Epithelial cell of esophagus (primary cell): ENCODE results near the gene AQP10.
"Not testable (repeated sequence)": the region's sequence is repeated elsewhere in the genome, so short reads cannot be mapped to it uniquely, and the experiment has no call there.

Experiments
- DNase-seq: peaks from one replicate; pipeline ENCODE4 v3.0.0; 2010; ENCODE audit warnings: low read depth
- H3K4me3 ChIP-seq: 2 replicates; pipeline ENCODE4 v1.5.1; 2011; ENCODE audit warnings: mild to moderate bottlenecking, low read length, control low read depth
- TF ChIP-seq, protein P1 (sequence below): IDR thresholded peaks from 2 replicates; pipeline ENCODE4 v1.5.1; 2011; ENCODE audit warnings: low read depth, mild to moderate bottlenecking, low read length, control low read depth, inconsistent platforms; ENCODE audit not compliant: insufficient read depth; ENCODE audit errors: missing control alignments

AQP10 gene

GRCh38 chr1:154334079-154335024 is 13.5 kb downstream of the AQP10 start:
- no peak for DNase-seq
- H3K4me3 ChIP-seq, result no peak overlapping the region
- TF ChIP-seq, protein P1, sequence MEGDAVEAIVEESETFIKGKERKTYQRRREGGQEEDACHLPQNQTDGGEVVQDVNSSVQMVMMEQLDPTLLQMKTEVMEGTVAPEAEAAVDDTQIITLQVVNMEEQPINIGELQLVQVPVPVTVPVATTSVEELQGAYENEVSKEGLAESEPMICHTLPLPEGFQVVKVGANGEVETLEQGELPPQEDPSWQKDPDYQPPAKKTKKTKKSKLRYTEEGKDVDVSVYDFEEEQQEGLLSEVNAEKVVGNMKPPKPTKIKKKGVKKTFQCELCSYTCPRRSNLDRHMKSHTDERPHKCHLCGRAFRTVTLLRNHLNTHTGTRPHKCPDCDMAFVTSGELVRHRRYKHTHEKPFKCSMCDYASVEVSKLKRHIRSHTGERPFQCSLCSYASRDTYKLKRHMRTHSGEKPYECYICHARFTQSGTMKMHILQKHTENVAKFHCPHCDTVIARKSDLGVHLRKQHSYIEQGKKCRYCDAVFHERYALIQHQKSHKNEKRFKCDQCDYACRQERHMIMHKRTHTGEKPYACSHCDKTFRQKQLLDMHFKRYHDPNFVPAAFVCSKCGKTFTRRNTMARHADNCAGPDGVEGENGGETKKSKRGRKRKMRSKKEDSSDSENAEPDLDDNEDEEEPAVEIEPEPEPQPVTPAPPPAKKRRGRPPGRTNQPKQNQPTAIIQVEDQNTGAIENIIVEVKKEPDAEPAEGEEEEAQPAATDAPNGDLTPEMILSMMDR, result no peak

- H3K4me3 ChIP-seq, result no peak overlapping the region
- TF ChIP-seq, protein P1, result peak; percentile 84
- peak; percentile 84 for DNase-seq
Measured at GRCh38 chr1:154335025-154335714, 14.3 kb downstream of the AQP10 start.

DNA sequence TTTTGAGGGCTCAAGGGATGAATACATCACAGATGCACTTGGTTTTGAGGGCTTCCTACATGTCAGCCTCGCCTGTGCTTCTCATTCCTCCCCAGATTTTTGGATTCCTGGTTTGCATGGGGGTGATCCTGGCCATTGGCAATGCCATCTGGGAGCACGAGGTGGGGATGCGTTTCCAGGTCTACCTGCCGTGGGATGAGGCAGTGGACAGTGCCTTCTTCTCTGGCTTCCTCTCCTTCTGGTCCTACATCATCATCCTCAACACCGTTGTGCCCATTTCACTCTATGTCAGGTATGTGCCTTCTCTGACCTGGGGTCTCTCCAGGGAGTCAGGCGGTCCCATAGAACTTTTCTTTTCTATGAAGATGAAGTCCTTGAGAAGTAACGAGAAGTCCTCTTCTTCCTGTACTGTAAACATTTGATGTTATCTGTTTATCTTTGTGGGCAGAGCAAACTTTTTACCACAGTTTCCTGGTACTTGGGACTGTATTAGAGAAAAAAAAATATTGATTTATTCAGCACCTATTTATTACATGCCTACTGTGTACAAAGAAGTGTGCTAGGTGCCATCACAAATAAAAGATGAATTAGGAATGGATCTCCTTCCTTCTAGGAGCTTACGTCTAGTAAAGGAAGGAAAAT is 16.5 kb downstream of the AQP10 start:
- H3K4me3 ChIP-seq, result no peak overlapping the region

DNA sequence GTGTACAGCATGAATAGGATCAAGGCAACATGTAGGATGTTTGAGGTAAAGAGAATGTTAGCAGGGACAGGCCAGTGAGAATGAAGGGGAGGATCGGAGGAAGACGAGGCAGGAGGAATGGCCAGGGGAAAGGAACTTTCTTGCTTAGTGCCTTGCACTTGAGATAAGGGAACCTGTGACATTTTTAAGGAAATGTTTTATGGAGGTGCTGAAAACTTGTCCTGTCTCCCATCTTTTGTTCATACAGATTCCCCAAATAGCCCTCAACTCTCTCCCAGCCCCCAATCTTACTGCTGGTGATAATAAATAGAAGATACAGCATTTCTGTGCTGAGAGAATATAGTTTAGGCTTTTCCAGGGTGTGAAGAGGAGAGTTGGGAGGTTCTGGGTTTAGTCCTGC is 18.0 kb downstream of the AQP10 start:
- no peak overlapping the region for H3K4me3 ChIP-seq
- DNase-seq, result no peak
- TF ChIP-seq, protein P1, result no peak

More for the DNA sequence above, 16.5 kb downstream of the AQP10 start:
- DNase-seq, result no peak
- TF ChIP-seq, protein P1, result no peak

- not testable (repeated sequence) for H3K4me3 ChIP-seq, DNase-seq
Measured at GRCh38 chr1:154341366-154341765, 20.5 kb downstream of the AQP10 start.

DNA sequence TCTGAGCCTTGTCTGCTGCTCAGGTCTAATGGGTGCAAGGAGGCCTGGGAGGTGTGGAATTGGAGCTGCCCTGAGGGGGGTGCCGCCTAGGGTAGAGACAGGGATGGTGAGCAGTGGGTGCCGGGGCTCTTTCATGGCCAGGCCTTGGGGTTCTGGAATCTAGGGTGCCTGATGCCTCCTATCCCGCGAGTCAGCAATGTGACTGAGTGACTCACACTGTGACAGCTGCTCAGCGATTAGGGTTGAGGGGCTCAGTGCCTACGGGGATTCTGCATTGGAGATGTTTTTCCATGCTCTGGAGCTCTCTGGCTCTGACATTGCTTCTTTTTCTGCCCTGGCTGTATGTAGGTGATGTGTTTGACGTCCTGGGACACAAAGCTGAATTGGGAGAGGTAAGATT is 21.2 kb downstream of the AQP10 start:
- DNase-seq, result no peak
- TF ChIP-seq, protein P1, result no peak
- H3K4me3 ChIP-seq, result no peak overlapping the region
